Right atrium auricular region (tissue), 2 donors: ENCODE data around the gene CREBBP. TPM values are rescaled to one million over a fixed set of nuclear protein-coding genes. Genes with fewer than 3 reads are reported as not detected.

Source experiments
- DNase-seq: peaks from one replicate; pipeline ENCODE4 v3.0.0-alpha.2; 2019; ENCODE audit warnings: low spot score
- H3K27ac ChIP-seq, 2 donors: fragments of 200-600 bp; sonication (generic); 1 replicate in 1 of 2; 2 replicates in 1 of 2; pipeline ENCODE4 v1.5.1; 2016 to 2019
- H3K27me3 ChIP-seq, 2 donors: fragments of 200-600 bp; sonication (generic); one replicate each; pipeline versions ENCODE4 v1.5.1 to v1.6.0; 2017 to 2019
- H3K36me3 ChIP-seq: fragments of 200-600 bp; sonication (generic); one replicate; pipeline ENCODE4 v1.5.1; 2016
- H3K4me1 ChIP-seq, 2 donors: fragments of 200-600 bp; sonication (generic); one replicate each; pipeline versions ENCODE4 v1.5.1 to v1.6.0; 2017 to 2019
- H3K4me3 ChIP-seq, 2 donors: fragments of 200-600 bp; sonication (generic); 1 replicate in 1 of 2; 2 replicates in 1 of 2; pipeline ENCODE4 v1.5.1; 2017 to 2019; ENCODE audit warnings: mild to moderate bottlenecking in 1 of 2, moderate library complexity in 1 of 2
- H3K9me3 ChIP-seq, 2 donors: fragments of 200-600 bp; sonication (generic); one replicate each; pipeline ENCODE4 v1.5.1; 2019
- CTCF ChIP-seq, 2 donors: fragments of 200-600 bp; sonication (generic); IDR thresholded peaks; one replicate each; pipeline ENCODE4 v1.5.1; 2019; ENCODE audit warnings: antibody characterized with exemption in 2 of 2
- total RNA-seq, 2 donors: library from RNA; depleted of rRNA; stranded (reverse); fragments of >200 nt; gene quantifications; one replicate each; pipeline ENCODE4 v1.1.0, GENCODE V29; 2016

Gene CREBBP
- total RNA-seq, 2 donors from 2014 or later, result 38.3 to 54.3 TPM

- Histone ChIP-seq H3K36me3 (no peaks in the 10 kb centered on the region), H3K9me3 (no peaks in the 10 kb centered on the region), H3K4me1 (peaks cover 0 to 61% of the 10 kb centered on the region in 2 donors), H3K27ac (peak overlapping the region in 1 of 2 donors; percentile 12), H3K4me3 (peak overlapping the region; percentile 67 to 68), H3K27me3 (no peaks in the 10 kb centered on the region)
- DNase-seq, result no peak
- TF ChIP-seq CTCF (IDR thresholded peaks at IDR 0.05), result no peak
These were observed 1.9 kb downstream of the CREBBP start for GRCh38 chr16:3878610-3879009.

DNA sequence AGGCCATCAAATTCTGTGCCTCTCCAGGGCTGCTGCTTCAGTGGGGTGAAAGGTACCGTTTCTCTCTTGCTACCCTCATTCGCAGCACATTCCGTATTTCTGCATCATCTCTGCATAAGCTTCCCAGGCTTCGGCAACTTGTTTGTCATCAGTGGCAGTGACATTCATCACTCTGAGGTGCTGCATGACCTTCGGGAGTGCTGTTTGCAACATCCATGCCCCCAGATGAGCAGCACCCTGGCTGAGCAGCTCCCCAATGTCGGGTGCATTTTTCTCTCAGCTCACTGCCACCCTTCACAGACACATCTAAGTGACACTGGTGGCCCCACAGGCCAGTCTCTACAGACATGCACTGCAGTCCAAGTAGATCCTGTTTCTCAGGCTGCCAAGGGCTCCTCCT, 3.8 kb downstream of the CREBBP start:
- no peak for TF ChIP-seq CTCF (IDR thresholded peaks at IDR 0.05)
- Histone ChIP-seq H3K27me3 (no peaks in the 10 kb centered on the region), H3K36me3 (no peaks in the 10 kb centered on the region), H3K4me1 (peaks cover 0 to 80% of the 10 kb centered on the region in 2 donors), H3K9me3 (no peaks in the 10 kb centered on the region), H3K4me3 (no peak overlapping the region), H3K27ac (no peak overlapping the region)
- DNase-seq, result no peak

DNA sequence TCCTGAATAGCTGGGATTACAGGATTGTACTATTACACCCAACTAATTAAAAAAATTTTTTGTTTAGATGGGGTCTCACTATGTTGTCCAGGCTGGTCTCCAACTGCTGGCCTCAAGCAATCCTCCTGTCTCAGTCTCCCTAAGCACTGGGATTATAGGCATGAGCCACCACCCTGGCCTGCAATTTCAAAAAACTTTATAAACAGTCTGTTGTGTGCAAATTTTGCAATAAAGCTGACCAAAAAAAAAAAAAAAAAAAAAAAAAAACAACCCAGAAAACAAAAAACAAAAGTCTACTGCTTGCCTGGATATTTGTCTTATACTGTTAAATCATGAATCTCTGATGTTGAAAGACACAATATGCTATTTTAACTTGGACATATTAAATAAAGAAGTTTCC, 4.4 kb downstream of the CREBBP start:
- peaks cover 0 to 81% of the 10 kb centered on the region in 2 donors for H3K4me1 ChIP-seq

GRCh38 chr16:3874794-3875692, 5.5 kb downstream of the CREBBP start:
- Histone ChIP-seq H3K4me1 (peaks cover 0 to 89% of the 10 kb centered on the region in 2 donors), H3K9me3 (no peaks in the 10 kb centered on the region), H3K36me3 (no peaks in the 10 kb centered on the region), H3K27ac (no peak overlapping the region), H3K27me3 (no peaks in the 10 kb centered on the region), H3K4me3 (no peak overlapping the region)
- no peak for DNase-seq
- no peak for TF ChIP-seq CTCF (IDR thresholded peaks at IDR 0.05)

More for the DNA sequence above, 4.4 kb downstream of the CREBBP start:
- Histone ChIP-seq H3K9me3 (no peaks in the 10 kb centered on the region), H3K4me3 (no peak overlapping the region), H3K36me3 (no peaks in the 10 kb centered on the region), H3K27ac (no peak overlapping the region), H3K27me3 (no peaks in the 10 kb centered on the region)
- TF ChIP-seq CTCF (IDR thresholded peaks at IDR 0.05), result no peak
- DNase-seq, result no peak

DNA sequence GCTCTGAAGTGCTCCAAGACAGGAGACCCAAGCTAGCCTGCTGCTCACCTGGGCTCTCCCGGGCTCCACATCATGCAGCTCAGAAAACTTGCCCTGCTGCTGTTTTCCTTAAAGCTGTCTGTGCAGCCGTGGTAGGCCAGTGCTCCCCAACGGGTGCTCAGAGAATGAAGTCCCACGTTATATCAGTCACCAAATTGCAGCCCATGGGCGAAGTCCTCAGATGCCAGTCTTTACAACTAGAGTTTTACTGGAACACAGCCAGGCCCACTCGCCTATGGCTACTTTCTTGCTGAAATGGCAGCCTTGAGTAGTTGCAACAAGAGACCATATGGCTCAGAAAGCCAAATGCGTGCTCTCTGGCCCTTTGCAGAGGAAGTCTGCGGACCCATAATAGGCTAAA, 6.3 kb downstream of the CREBBP start:
- Histone ChIP-seq H3K4me1 (peaks cover 0 to 94% of the 10 kb centered on the region in 2 donors), H3K4me3 (no peak overlapping the region), H3K27ac (peak overlapping the region; percentile 6 to 34), H3K9me3 (no peaks in the 10 kb centered on the region), H3K27me3 (no peaks in the 10 kb centered on the region), H3K36me3 (no peaks in the 10 kb centered on the region)
- TF ChIP-seq CTCF (IDR thresholded peaks at IDR 0.05), result no peak
- DNase-seq, result no peak
